ENCODE results near the gene CYTIP. TPM values are rescaled to one million over a fixed set of nuclear protein-coding genes. Genes with fewer than 3 reads are reported as not detected.

CYTIP gene
- total RNA-seq, 2 experiments from 2014 or later: 369 to 388 TPM

DNA sequence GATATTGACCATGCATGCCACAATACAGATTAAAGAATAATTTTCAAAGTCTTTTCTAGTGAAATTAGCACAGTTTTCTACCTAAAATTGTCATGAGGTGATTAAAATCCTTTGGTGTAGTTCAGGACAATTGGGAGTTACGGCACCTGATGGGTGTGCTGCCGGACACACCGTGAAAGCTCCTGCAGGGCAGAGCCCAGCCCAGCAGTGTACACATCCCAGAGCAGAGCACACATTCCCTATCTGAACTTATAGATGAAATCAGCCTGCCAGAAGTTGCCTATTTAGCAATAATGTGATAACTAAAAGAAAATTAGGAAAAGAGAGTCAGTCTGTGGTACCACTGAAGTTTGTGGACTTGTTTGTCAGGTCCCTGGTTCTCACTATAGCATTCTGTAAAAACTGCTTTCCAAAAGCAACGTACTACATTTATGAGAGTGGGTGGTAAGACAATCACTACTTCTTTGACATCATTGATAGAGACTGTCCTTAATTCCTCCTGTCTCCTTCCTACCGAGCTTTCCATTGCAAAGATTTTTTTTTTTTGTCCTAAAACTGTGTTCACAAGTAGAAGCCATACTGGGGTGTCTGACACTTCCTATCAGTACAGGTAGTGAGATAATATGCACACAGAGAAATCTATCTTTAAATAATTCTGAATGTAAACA, 3.4 kb downstream of the CYTIP start:
- intact Hi-C loops (cut with micrococcal nuclease): loop anchor here (1.0 to 2.0 kb wide), 5 partner anchors 7 to 1106 kb away; no protein-coding TSS in a partner anchor
- no peak for DNase-seq
- Mint-ChIP-seq H3K27ac (peak overlapping the region; percentile 99), H3K4me3 (peak overlapping the region; percentile 92), H3K36me3 (peaks cover 84% of the 10 kb centered on the region), H3K27me3 (peaks cover 2% of the 10 kb centered on the region), H3K9me3 (no peaks in the 10 kb centered on the region), H3K4me1 (ENCODE audit: low read depth) (peaks cover 12% of the 10 kb centered on the region)
- CTCF ChIA-PET: interaction anchor here (0.7 to 5.2 kb wide), 12 partner anchors 19 to 139 kb away, joined by 3 to 48 read pairs (median 5); partner anchors contain the start of gene ERMN
- POLR2A ChIA-PET: interaction anchor here (0.5 to 17.5 kb wide), 17 partner anchors 7 to 459 kb away, joined by 3 to 319 read pairs (median 8); no protein-coding TSS in a partner anchor

- Mint-ChIP-seq H3K36me3 (peaks cover 91% of the 10 kb centered on the region), H3K27me3 (peaks cover 2% of the 10 kb centered on the region), H3K27ac (peak overlapping the region; percentile 99), H3K4me1 (ENCODE audit: low read depth) (peaks cover 13% of the 10 kb centered on the region), H3K4me3 (peak overlapping the region; percentile 92), H3K9me3 (no peaks in the 10 kb centered on the region)
- CTCF ChIA-PET: interaction anchor here (0.9 to 5.2 kb wide), 12 partner anchors 18 to 137 kb away, joined by 3 to 48 read pairs (median 7); partner anchors contain the start of gene ERMN
- DNase-seq: peak; percentile 75
- intact Hi-C loops (cut with micrococcal nuclease): loop anchor here (1.0 to 2.0 kb wide), 4 partner anchors 19 to 1105 kb away; no protein-coding TSS in a partner anchor
- POLR2A ChIA-PET: interaction anchor here (1.2 to 17.5 kb wide), 14 partner anchors 8 to 459 kb away, joined by 4 to 319 read pairs (median 10); no protein-coding TSS in a partner anchor
Observed at GRCh38 chr2:157439824-157440186, 4.1 kb downstream of the CYTIP start.

DNA sequence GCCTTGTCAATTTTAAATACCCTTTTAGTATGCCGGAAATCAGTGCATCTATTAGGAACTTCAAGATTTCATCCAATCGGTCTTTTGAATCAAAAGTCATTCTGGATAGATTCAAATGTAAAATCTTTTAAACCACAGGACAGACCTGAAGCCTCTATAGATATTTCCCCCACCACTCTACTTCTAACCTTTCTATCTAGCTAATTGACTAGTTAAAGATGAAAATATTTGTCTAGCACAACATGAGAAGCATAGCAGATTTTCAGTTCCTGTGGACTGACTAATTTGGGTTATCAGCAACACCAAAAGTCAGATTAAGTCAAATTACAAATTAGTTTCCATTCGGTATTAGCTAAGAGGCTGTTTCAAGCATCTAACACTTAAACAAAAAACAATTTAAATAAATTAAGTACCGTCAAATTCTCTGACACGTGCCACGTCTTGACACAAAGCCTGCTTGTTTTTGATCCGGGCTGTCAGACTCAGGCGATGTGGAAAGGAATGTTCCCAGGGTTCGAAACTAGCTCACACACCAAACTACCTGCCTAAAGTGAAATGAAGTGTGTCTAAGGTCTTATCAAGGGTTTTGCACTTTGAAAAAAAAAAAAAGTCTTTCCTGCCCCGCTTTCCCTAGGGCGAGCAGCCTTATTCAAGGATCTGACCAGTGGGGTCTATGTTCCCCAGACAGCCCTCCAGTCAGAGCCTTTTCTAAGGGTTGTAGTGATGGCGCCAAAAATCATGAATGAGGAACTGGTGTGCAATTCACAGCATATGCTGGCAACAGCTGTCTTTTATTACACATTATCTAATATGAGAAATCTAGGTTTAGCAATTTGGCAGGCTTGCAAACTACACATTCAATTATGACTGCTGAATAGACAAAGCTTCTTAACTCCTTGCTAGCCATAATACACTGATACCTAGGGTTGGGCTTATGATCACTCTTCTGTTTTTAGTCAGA, 4.7 kb downstream of the CYTIP start:
- no peaks in the 10 kb centered on the region for H3K9me3 Mint-ChIP-seq
- peak; percentile 42 for DNase-seq
- ChIA-PET CTCF (interaction anchor here (0.7 to 5.2 kb wide), 16 partner anchors 15 to 137 kb away, joined by 3 to 48 read pairs (median 6); partner anchors contain the start of gene ERMN), POLR2A (interaction anchor here (0.7 to 17.5 kb wide), 15 partner anchors 8 to 459 kb away, joined by 3 to 319 read pairs (median 8); no protein-coding TSS in a partner anchor)
- peaks cover 16% of the 10 kb centered on the region for H3K4me1 Mint-ChIP-seq (ENCODE audit: low read depth)
- H3K27me3 Mint-ChIP-seq: peaks cover 2% of the 10 kb centered on the region
- H3K36me3 Mint-ChIP-seq: peaks cover 95% of the 10 kb centered on the region
- H3K4me3 Mint-ChIP-seq: peak overlapping the region; percentile 92
- H3K27ac Mint-ChIP-seq: peak overlapping the region; percentile 99
- intact Hi-C loops (cut with micrococcal nuclease): no loop called here

DNA sequence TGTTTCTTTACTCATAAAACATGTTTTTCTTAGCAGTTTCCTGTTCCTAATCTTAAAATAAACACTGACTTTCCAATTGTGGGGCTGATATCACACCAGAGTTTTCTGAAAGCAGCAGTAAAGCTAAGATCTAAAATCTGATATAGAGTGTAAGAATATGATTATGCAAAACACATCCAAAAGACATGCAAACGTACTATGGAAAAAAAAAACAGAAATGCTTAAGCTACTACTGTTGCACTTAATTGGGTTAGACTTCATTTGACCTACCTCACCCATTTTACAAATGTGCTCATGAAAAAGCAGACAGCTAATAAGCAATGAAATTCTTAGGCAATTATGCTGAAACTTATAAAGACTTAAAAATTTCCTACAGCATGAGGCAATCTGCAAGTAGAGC, 10.5 kb downstream of the CYTIP start:
- intact Hi-C loops (cut with micrococcal nuclease): loop anchor here (1.0 kb wide), 1 partner anchor 8 kb away; no protein-coding TSS in a partner anchor
- CTCF ChIA-PET: interaction anchor here (0.7 to 6.5 kb wide), 8 partner anchors 10 to 152 kb away, joined by 3 to 50 read pairs (median 6); partner anchors contain the start of genes CYTIP and ERMN
- Mint-ChIP-seq H3K27me3 (no peaks in the 10 kb centered on the region), H3K36me3 (peaks cover 98% of the 10 kb centered on the region), H3K4me1 (ENCODE audit: low read depth) (peaks cover 69% of the 10 kb centered on the region), H3K9me3 (no peaks in the 10 kb centered on the region), H3K4me3 (peak overlapping the region; percentile 92), H3K27ac (peak overlapping the region; percentile 99)
- no peak for DNase-seq
- POLR2A ChIA-PET: interaction anchor here (0.8 to 17.5 kb wide), 11 partner anchors 8 to 106 kb away, joined by 3 to 319 read pairs (median 8); partner anchors contain the start of gene CYTIP

GRCh38 chr2:157432475-157433106, 11.3 kb downstream of the CYTIP start:
- Mint-ChIP-seq H3K36me3 (peaks cover 98% of the 10 kb centered on the region), H3K27ac (peak overlapping the region; percentile 99), H3K9me3 (no peaks in the 10 kb centered on the region), H3K4me3 (peak overlapping the region; percentile 92), H3K4me1 (ENCODE audit: low read depth) (peaks cover 77% of the 10 kb centered on the region), H3K27me3 (no peaks in the 10 kb centered on the region)
- intact Hi-C loops (cut with micrococcal nuclease): loop anchor here (1.0 kb wide), 1 partner anchor 9 kb away; no protein-coding TSS in a partner anchor
- POLR2A ChIA-PET: interaction anchor here (0.8 to 17.5 kb wide), 11 partner anchors 9 to 105 kb away, joined by 3 to 319 read pairs (median 9); partner anchors contain the start of gene CYTIP
- no peak for DNase-seq
- CTCF ChIA-PET: interaction anchor here (0.8 to 6.5 kb wide), 9 partner anchors 11 to 131 kb away, joined by 3 to 50 read pairs (median 4); partner anchors contain the start of genes CYTIP and ERMN

DNA sequence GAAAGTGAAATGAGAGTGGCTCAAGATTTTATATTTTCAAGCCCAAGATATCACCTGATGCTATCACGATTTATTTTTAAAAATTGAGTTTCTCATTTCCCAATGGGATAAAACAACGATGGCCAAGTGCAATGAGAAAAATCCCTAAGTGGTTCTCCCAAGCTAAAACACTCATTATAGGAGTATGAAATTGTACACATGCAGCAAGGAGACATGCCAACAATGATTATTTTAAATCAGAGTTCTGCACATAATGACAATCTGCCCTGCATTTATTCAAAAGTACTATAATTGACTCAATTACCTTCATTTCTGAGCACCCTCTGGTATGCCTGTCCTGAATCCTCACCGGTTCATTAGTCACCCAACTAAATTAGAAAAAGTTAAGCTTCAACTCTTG, 12.7 kb downstream of the CYTIP start:
- Mint-ChIP-seq H3K27me3 (no peaks in the 10 kb centered on the region), H3K36me3 (peaks cover 100% of the 10 kb centered on the region), H3K4me1 (ENCODE audit: low read depth) (peaks cover 92% of the 10 kb centered on the region), H3K27ac (peak overlapping the region; percentile 99), H3K9me3 (peaks cover 5% of the 10 kb centered on the region), H3K4me3 (peak overlapping the region; percentile 92)
- DNase-seq: no peak
- ChIA-PET CTCF (interaction anchor here (1.3 to 6.5 kb wide), 6 partner anchors 10 to 129 kb away, joined by 3 to 50 read pairs (median 6); partner anchors contain the start of genes CYTIP and ERMN), POLR2A (interaction anchor here (0.6 to 17.5 kb wide), 9 partner anchors 9 to 104 kb away, joined by 3 to 319 read pairs (median 9); partner anchors contain the start of gene CYTIP)
- intact Hi-C loops (cut with micrococcal nuclease): no loop called here

DNA sequence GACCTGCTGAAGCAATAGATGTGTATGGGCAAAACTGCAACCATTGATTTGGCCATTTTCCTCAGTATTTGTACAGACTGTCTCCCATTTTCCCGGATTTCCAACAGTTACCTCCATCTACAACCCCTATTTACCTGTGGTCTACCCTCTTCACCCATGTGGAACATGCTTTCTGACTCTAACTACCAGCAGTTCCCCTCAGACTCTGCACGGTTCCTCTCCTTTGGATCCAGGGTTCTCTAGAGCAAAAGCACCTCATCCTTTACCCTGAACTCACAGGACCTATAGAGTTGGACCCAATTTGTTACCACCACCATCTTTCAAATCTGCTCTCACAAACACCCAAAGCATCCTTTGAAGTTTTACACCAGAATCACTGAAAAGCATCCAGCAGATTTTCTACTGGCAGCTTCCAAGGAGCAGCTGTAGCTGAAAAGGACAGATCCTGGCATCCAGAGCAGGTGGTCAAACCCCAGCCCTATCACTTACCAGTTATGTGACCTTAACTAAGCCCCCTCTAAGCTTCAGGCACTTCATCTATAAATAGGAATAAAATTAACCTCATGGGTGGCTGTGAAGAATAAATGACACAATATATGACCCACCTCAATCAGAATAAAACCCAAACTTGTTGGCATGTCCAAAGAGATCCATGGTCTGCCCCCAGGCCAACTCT, 15.3 kb downstream of the CYTIP start:
- Mint-ChIP-seq H3K4me3 (peak overlapping the region; percentile 25), H3K9me3 (peaks cover 11% of the 10 kb centered on the region), H3K27me3 (no peaks in the 10 kb centered on the region), H3K4me1 (ENCODE audit: low read depth) (peaks cover 83% of the 10 kb centered on the region), H3K36me3 (peaks cover 92% of the 10 kb centered on the region), H3K27ac (peak overlapping the region; percentile 99)
- ChIA-PET CTCF (no interaction called here), POLR2A (interaction anchor here (1.9 to 17.5 kb wide), 4 partner anchors 7 to 18 kb away, joined by 4 to 319 read pairs (median 116); partner anchors contain the start of gene CYTIP)
- intact Hi-C loops (cut with micrococcal nuclease): no loop called here
- no peak for DNase-seq

- POLR2A ChIA-PET: interaction anchor here (1.9 to 17.5 kb wide), 4 partner anchors 6 to 19 kb away, joined by 4 to 319 read pairs (median 116); partner anchors contain the start of gene CYTIP
- peaks cover 11% of the 10 kb centered on the region for H3K9me3 Mint-ChIP-seq
Observed at GRCh38 chr2:157427922-157428303, 16.0 kb downstream of the CYTIP start.

DNA sequence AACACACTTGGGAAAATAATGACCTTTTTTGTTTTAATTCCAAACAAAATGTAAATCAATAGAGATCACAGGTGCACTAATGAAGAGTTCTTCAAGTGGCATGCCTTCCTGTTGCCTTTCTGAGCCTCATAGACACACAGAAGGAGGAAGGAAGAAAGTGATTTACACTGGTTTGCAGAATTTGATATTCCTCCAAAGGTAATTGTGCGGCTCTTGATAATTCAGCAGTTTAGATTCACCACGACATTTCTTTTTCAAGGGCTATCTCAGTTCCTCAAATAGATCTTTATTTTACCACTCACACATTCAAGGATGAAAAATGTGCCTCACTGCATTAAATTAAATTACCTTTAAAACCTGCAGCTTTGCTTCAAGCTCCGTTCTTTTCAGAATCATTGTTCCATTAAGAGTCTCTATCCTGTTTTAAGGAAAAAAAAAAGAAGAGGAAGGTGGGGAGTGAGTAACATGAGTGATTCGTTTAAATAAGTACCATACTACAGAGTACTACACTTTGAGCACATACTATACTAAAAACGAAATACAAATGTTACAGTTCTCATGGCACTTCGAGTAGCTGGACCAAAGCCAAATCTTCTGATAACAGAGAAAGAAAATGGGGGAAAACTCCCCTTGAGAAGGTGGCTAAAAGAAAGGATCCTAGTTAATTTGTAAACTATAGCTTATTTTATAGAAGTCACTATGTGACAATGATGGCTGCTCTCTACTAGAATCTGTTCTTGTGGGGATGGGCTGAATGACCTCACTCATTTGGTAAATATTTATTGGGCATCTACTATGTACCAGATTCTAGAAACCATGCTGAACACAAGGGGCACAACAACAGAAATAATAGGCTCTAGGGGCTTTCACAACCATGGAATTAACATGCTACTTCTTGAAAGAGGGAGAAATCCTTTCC, 16.6 kb downstream of the CYTIP start:
- intact Hi-C loops (cut with micrococcal nuclease): no loop called here
- Mint-ChIP-seq H3K27me3 (no peaks in the 10 kb centered on the region), H3K36me3 (peaks cover 90% of the 10 kb centered on the region), H3K4me1 (ENCODE audit: low read depth) (peaks cover 79% of the 10 kb centered on the region), H3K4me3 (peak overlapping the region; percentile 20), H3K27ac (peak overlapping the region; percentile 99), H3K9me3 (peaks cover 11% of the 10 kb centered on the region)
- no peak for DNase-seq
- ChIA-PET CTCF (interaction anchor here (0.9 to 1.4 kb wide), 3 partner anchors 90 to 124 kb away, joined by 3 to 6 read pairs (median 3); no protein-coding TSS in a partner anchor), POLR2A (interaction anchor here (1.9 to 17.5 kb wide), 5 partner anchors 5 to 20 kb away, joined by 4 to 319 read pairs (median 225); partner anchors contain the start of gene CYTIP)

More at GRCh38 chr2:157427922-157428303, 16.0 kb downstream of the CYTIP start:
- DNase-seq: no peak
- Mint-ChIP-seq H3K27me3 (no peaks in the 10 kb centered on the region), H3K27ac (peak overlapping the region; percentile 99), H3K4me1 (ENCODE audit: low read depth) (peaks cover 82% of the 10 kb centered on the region), H3K36me3 (peaks cover 91% of the 10 kb centered on the region), H3K4me3 (no peak overlapping the region)
- intact Hi-C loops (cut with micrococcal nuclease): no loop called here
- CTCF ChIA-PET: no interaction called here
